Fibroblast of lung (primary cell): ENCODE measurements around the gene NXPH1.

Experiments used
- EZH2 ChIP-seq: IDR thresholded peaks from 2 replicates; pipeline ENCODE4 v1.5.1; 2012; ENCODE audit warnings: low read length, control low read depth, mild to moderate bottlenecking; ENCODE audit errors: missing control alignments
- TF ChIP-seq, protein P1 (sequence below), 2 donors: IDR thresholded peaks in 1 of 2; conservative IDR thresholded peaks in 1 of 2; 1 replicate in 1 of 2; 2 replicates in 1 of 2; pipeline ENCODE4 v1.5.1; 2011 to 2012; ENCODE audit warnings: low read length in 2 of 2, control low read depth in 1 of 2, inconsistent platforms in 1 of 2, low read depth in 1 of 2, mild to moderate bottlenecking in 1 of 2

GRCh38 chr7:8714791-8715190 lies 281.4 kb downstream of the NXPH1 start:
- TF ChIP-seq, protein P1, sequence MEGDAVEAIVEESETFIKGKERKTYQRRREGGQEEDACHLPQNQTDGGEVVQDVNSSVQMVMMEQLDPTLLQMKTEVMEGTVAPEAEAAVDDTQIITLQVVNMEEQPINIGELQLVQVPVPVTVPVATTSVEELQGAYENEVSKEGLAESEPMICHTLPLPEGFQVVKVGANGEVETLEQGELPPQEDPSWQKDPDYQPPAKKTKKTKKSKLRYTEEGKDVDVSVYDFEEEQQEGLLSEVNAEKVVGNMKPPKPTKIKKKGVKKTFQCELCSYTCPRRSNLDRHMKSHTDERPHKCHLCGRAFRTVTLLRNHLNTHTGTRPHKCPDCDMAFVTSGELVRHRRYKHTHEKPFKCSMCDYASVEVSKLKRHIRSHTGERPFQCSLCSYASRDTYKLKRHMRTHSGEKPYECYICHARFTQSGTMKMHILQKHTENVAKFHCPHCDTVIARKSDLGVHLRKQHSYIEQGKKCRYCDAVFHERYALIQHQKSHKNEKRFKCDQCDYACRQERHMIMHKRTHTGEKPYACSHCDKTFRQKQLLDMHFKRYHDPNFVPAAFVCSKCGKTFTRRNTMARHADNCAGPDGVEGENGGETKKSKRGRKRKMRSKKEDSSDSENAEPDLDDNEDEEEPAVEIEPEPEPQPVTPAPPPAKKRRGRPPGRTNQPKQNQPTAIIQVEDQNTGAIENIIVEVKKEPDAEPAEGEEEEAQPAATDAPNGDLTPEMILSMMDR (conservative IDR thresholded peaks at IDR 0.05 in 1 of 2, IDR thresholded peaks at IDR 0.05 in 1 of 2; ENCODE audit: low read depth in 1 of 2, low read length in 2 of 2), result no peak
- TF ChIP-seq EZH2, result no peak
